ENCODE data around the gene LRRK1.

The LRRK1 gene

DNA sequence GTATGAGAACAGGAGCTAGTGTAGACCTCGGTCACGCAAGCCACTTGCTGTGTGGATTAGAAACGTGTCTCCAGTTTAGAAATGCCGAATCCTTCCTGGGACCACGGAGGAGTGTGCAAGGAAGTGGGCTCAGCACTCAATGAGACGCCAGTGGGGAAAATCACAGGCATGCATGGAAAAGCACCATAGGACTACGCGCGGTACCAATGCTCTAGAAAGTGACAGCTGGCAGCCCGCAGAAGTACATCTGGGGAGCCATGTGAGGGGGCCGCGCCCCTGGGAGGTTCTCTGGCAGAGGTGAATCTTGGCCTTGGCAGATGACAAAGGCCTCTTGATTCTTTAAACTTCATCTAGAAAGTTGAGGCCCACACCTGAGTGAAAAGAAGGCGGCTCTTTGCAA, 99.3 kb downstream of the LRRK1 start:
- TF ChIP-seq SIN3A (IDR thresholded peaks at IDR 0.05; ENCODE audit: borderline replicate concordance, insufficient read depth, low read length), result no peak
- no peak for TF ChIP-seq POLR2AphosphoS5 (IDR thresholded peaks at IDR 0.05; ENCODE audit: low read depth, low read length)
- TF ChIP-seq TAF1 (IDR thresholded peaks at IDR 0.05; ENCODE audit: borderline replicate concordance, insufficient read depth, low read length), result no peak
- TF ChIP-seq FOXP2 (optimal IDR thresholded peaks at IDR 0.05; ENCODE audit: borderline replicate concordance, extremely low read depth, extremely low read length, insufficient read depth), result no peak
- TF ChIP-seq REST (IDR thresholded peaks at IDR 0.05; ENCODE audit: insufficient read depth in 1 of 2, low read depth in 2 of 2, low read length in 2 of 2), result no peak

- TF ChIP-seq SIN3A (IDR thresholded peaks at IDR 0.05; ENCODE audit: borderline replicate concordance, insufficient read depth, low read length) (no peak), FOXP2 (optimal IDR thresholded peaks at IDR 0.05; ENCODE audit: borderline replicate concordance, extremely low read depth, extremely low read length, insufficient read depth) (no peak), TAF1 (IDR thresholded peaks at IDR 0.05; ENCODE audit: borderline replicate concordance, insufficient read depth, low read length) (no peak), POLR2AphosphoS5 (IDR thresholded peaks at IDR 0.05; ENCODE audit: low read depth, low read length) (no peak), REST (IDR thresholded peaks at IDR 0.05; ENCODE audit: insufficient read depth in 1 of 2, low read depth in 2 of 2, low read length in 2 of 2) (no peak)
These were observed 100.3 kb downstream of the LRRK1 start for GRCh38 chr15:101019366-101019896.

- TF ChIP-seq REST (IDR thresholded peaks at IDR 0.05; ENCODE audit: insufficient read depth in 1 of 2, low read depth in 2 of 2, low read length in 2 of 2) (no peak), FOXP2 (optimal IDR thresholded peaks at IDR 0.05; ENCODE audit: borderline replicate concordance, extremely low read depth, extremely low read length, insufficient read depth) (no peak), POLR2AphosphoS5 (IDR thresholded peaks at IDR 0.05; ENCODE audit: low read depth, low read length) (no peak), SIN3A (IDR thresholded peaks at IDR 0.05; ENCODE audit: borderline replicate concordance, insufficient read depth, low read length) (no peak), TAF1 (IDR thresholded peaks at IDR 0.05; ENCODE audit: borderline replicate concordance, insufficient read depth, low read length) (no peak)
These were observed 101.3 kb downstream of the LRRK1 start for GRCh38 chr15:101020451-101020850.

GRCh38 chr15:101020945-101021344, 101.8 kb downstream of the LRRK1 start:
- TF ChIP-seq TAF1 (IDR thresholded peaks at IDR 0.05; ENCODE audit: borderline replicate concordance, insufficient read depth, low read length) (no peak), POLR2AphosphoS5 (IDR thresholded peaks at IDR 0.05; ENCODE audit: low read depth, low read length) (no peak), REST (IDR thresholded peaks at IDR 0.05; ENCODE audit: insufficient read depth in 1 of 2, low read depth in 2 of 2, low read length in 2 of 2) (no peak), SIN3A (IDR thresholded peaks at IDR 0.05; ENCODE audit: borderline replicate concordance, insufficient read depth, low read length) (no peak), FOXP2 (optimal IDR thresholded peaks at IDR 0.05; ENCODE audit: borderline replicate concordance, extremely low read depth, extremely low read length, insufficient read depth) (no peak)

DNA sequence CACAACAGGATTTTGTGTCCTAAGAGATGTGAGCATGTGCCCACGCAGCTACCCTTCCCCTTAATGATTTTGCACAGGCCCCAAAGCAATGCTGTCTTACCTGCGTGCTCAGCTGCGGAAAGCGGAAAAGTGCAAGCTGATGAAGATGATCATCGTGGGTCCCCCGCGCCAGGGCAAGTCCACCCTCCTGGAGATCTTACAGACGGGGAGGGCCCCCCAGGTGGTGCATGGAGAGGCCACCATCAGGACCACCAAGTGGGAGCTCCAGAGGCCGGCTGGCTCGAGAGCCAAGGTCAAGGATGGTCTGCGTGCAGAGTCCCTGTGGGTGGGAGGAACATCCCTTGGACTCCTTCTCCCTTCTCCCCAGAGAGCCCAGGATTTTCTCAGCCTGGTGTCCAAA, 103.1 kb downstream of the LRRK1 start:
- no peak for TF ChIP-seq POLR2AphosphoS5 (IDR thresholded peaks at IDR 0.05; ENCODE audit: low read depth, low read length)
- no peak for TF ChIP-seq REST (IDR thresholded peaks at IDR 0.05; ENCODE audit: insufficient read depth in 1 of 2, low read depth in 2 of 2, low read length in 2 of 2)
- no peak for TF ChIP-seq SIN3A (IDR thresholded peaks at IDR 0.05; ENCODE audit: borderline replicate concordance, insufficient read depth, low read length)
- TF ChIP-seq TAF1 (IDR thresholded peaks at IDR 0.05; ENCODE audit: borderline replicate concordance, insufficient read depth, low read length), result no peak
